SK-N-SH (cell line): Measurements from ENCODE around the gene TRPC4. TPM values are rescaled to one million over a fixed set of nuclear protein-coding genes. Genes with fewer than 3 reads are reported as not detected.

Experiments used
- CTCF ChIA-PET: fragments of 300-600, 350-600 bp; formaldehyde crosslinking; extraction: SDS; loops from one replicate; lab custom pipeline; 2021; lab: Yijun Ruan, JAX
- POLR2A ChIA-PET: fragments of 350-600 bp; sonication (Branson Sonifier 250); formaldehyde crosslinking; extraction: SDS; loops from one replicate; lab custom pipeline; 2020; ENCODE audit warnings: antibody characterized with exemption, inconsistent platforms; lab: Yijun Ruan, JAX
- DNase-seq: peaks from one replicate; pipeline ENCODE4 v3.0.0; 2012
- H2AFZ ChIP-seq: fragments of 200-600 bp; sonication (generic); 2 replicates; pipeline ENCODE4 v1.8.1; 2016; ENCODE audit warnings: antibody characterized with exemption, mild to moderate bottlenecking, low read depth
- H3F3A ChIP-seq: fragments of 200-600 bp; sonication (generic); replicated peaks from 2 replicates; pipeline ENCODE3; 2016; ENCODE audit warnings: antibody characterized with exemption, mild to moderate bottlenecking; ENCODE audit not compliant: insufficient read depth
- H3K27ac ChIP-seq, 2 experiments: fragments of 200-500 bp in 1 of 2; fragments of 200-600 bp in 1 of 2; sonication (Bioruptor generic) in 1 of 2; sonication (generic), shearing (Covaris generic) in 1 of 2; 2 replicates each; pipeline versions ENCODE4 v1.5.1 to v1.6.1; 2014 to 2016; ENCODE audit warnings: low read depth in 2 of 2, inconsistent platforms in 1 of 2, low read length in 1 of 2, mild to moderate bottlenecking in 1 of 2, mixed read lengths in 1 of 2
- H3K27me3 ChIP-seq: fragments of 200-600 bp; sonication (generic), shearing (Covaris generic); 2 replicates; pipeline ENCODE4 v1.6.1; 2016; ENCODE audit warnings: mixed run types; ENCODE audit not compliant: insufficient read depth
- H3K36me3 ChIP-seq, 2 experiments: fragments of 200-500 bp in 1 of 2; fragments of 200-600 bp in 1 of 2; sonication (Bioruptor generic) in 1 of 2; sonication (generic) in 1 of 2; replicated peaks in 1 of 2; 2 replicates each; pipeline versions ENCODE3 to v1.5.1; 2014 to 2016; ENCODE audit warnings: low read length in 1 of 2, mild to moderate bottlenecking in 1 of 2; ENCODE audit not compliant: insufficient read depth in 2 of 2, control insufficient read depth in 1 of 2
- H3K4me1 ChIP-seq, 2 experiments: fragments of 200-500 bp in 1 of 2; fragments of 200-600 bp in 1 of 2; sonication (Bioruptor generic) in 1 of 2; sonication (generic), shearing (Covaris generic) in 1 of 2; 2 replicates each; pipeline versions ENCODE4 v1.5.1 to v1.6.1; 2014 to 2016; ENCODE audit warnings: low read depth in 1 of 2, low read length in 1 of 2, mixed run types in 1 of 2; ENCODE audit not compliant: insufficient read depth in 2 of 2, control insufficient read depth in 1 of 2
- H3K4me2 ChIP-seq: fragments of 200-600 bp; sonication (generic), shearing (Covaris generic); 2 replicates; pipeline ENCODE4 v1.6.1; 2017; ENCODE audit warnings: mixed run types
- H3K4me3 ChIP-seq, 2 experiments: fragments of 200-500 bp in 1 of 2; fragments of 200-600 bp in 1 of 2; sonication (Bioruptor generic) in 1 of 2; sonication (generic), shearing (Covaris generic) in 1 of 2; 2 replicates each; pipeline versions ENCODE4 v1.5.1 to v1.8.1; 2014 to 2016; ENCODE audit warnings: low read depth in 2 of 2, inconsistent platforms in 1 of 2, low read length in 1 of 2, mild to moderate bottlenecking in 1 of 2, mixed read lengths in 1 of 2, moderate library complexity in 1 of 2
- H3K79me2 ChIP-seq: fragments of 200-600 bp; sonication (generic); 2 replicates; pipeline ENCODE4 v1.8.1; 2017; ENCODE audit warnings: mild to moderate bottlenecking; ENCODE audit not compliant: insufficient read depth
- H3K9ac ChIP-seq: fragments of 200-600 bp; sonication (generic); 2 replicates; pipeline ENCODE4 v1.6.1; 2017; ENCODE audit warnings: mixed run types
- H3K9me2 ChIP-seq: fragments of 200-600 bp; sonication (generic); 2 replicates; pipeline ENCODE4 v1.6.1; 2017; ENCODE audit warnings: mixed run types
- H3K9me3 ChIP-seq: fragments of 200-600 bp; sonication (generic); 2 replicates; pipeline ENCODE4 v1.6.1; 2017; ENCODE audit warnings: mixed run types, mild to moderate bottlenecking, moderate library complexity
- H4K20me1 ChIP-seq: fragments of 200-600 bp; sonication (generic); 2 replicates; pipeline ENCODE4 v1.6.1; 2017; ENCODE audit warnings: mild to moderate bottlenecking, mixed run types; ENCODE audit not compliant: insufficient read depth
- CHD2 ChIP-seq: fragments of 150-350 bp; IDR thresholded peaks from 2 replicates; pipeline ENCODE4 v1.6.1; 2018; ENCODE audit warnings: low read length; ENCODE audit not compliant: partially characterized antibody
- FOXJ3 ChIP-seq: sonication (generic); formaldehyde crosslinking; IDR thresholded peaks from 2 replicates; pipeline ENCODE4 v1.5.1; 2020; ENCODE audit warnings: mild to moderate bottlenecking, missing genetic modification reagents
- JUND ChIP-seq: IDR thresholded peaks from 2 replicates; pipeline ENCODE4 v1.4.0; 2012
- MXI1 ChIP-seq: IDR thresholded peaks from 2 replicates; pipeline ENCODE4 v1.6.1; 2012; ENCODE audit warnings: mild to moderate bottlenecking, low read depth, low read length, improper control_type of control experiment
- POLR2AphosphoS5 ChIP-seq: IDR thresholded peaks from 2 replicates; pipeline ENCODE4 v1.6.1; 2012; ENCODE audit warnings: low read depth, low read length
- RCOR1 ChIP-seq: fragments of 150-350 bp; IDR thresholded peaks from 2 replicates; pipeline ENCODE4 v1.6.1; 2017; ENCODE audit warnings: antibody characterized with exemption, low read length
- RFX5 ChIP-seq: IDR thresholded peaks from 2 replicates; pipeline ENCODE4 v1.6.1; 2012; ENCODE audit warnings: mild to moderate bottlenecking, improper control_type of control experiment, low read length
- RXRA ChIP-seq: IDR thresholded peaks from 2 replicates; pipeline ENCODE4 v1.4.0; 2012; ENCODE audit warnings: low read depth, mild to moderate bottlenecking, borderline replicate concordance
- TAF1 ChIP-seq: IDR thresholded peaks from 2 replicates; pipeline ENCODE4 v1.6.1; 2012; ENCODE audit warnings: low read depth, mild to moderate bottlenecking, low read length, moderate library complexity, borderline replicate concordance
- TCF12 ChIP-seq: IDR thresholded peaks from 2 replicates; pipeline ENCODE4 v1.4.0; 2012
- polyA plus RNA-seq, 3 experiments: library from polyadenylated mRNA; depleted of rRNA; stranded (reverse); fragments of >200 nt; gene quantifications; 2 replicates each; pipeline ENCODE4 v1.2.3, GENCODE V29; 2012
- TF ChIP-seq, protein P1 (sequence below): IDR thresholded peaks from 2 replicates; pipeline ENCODE4; 2012
- TF ChIP-seq, protein P2 (sequence below): fragments of 150-350 bp; IDR thresholded peaks from 2 replicates; pipeline ENCODE4 v1.6.1; 2017; ENCODE audit warnings: antibody characterized with exemption, low read length, low read depth, borderline replicate concordance
- TF ChIP-seq, protein P3 (sequence below): IDR thresholded peaks from 2 replicates; pipeline ENCODE4 v1.4.0; 2012; ENCODE audit warnings: low read depth, borderline replicate concordance

Gene TRPC4
- polyA plus RNA-seq, 1 of the 3 experiments (the other 2 are of a cell fraction) = not detected

DNA sequence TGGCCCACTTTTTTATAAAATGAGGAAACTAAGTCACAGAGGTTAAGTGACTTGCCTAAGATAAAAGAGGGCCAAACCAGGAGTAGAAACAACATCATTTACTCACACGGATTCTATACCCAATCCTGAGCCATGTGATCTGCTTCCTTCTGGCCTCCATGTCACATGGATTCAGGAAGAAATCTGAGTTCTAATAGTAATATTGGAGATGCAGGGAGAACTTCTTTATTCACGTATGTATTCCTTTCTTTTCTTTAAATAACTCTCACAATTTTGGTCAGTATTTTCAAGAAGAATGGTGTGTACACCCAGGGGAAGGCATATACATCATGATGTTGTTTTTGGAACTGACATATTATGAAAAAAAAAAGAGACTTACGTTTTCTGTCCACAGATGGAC, 272.8 kb downstream of the TRPC4 start (continued):
- no peak for TF ChIP-seq RXRA
- TF ChIP-seq, protein P1, sequence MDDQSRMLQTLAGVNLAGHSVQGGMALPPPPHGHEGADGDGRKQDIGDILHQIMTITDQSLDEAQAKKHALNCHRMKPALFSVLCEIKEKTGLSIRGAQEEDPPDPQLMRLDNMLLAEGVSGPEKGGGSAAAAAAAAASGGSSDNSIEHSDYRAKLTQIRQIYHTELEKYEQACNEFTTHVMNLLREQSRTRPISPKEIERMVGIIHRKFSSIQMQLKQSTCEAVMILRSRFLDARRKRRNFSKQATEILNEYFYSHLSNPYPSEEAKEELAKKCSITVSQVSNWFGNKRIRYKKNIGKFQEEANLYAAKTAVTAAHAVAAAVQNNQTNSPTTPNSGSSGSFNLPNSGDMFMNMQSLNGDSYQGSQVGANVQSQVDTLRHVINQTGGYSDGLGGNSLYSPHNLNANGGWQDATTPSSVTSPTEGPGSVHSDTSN = no peak
- no peak for TF ChIP-seq TCF12
- no peak for TF ChIP-seq RCOR1
- TF ChIP-seq POLR2AphosphoS5 = no peak
- TF ChIP-seq RFX5 = no peak
- TF ChIP-seq, protein P2, sequence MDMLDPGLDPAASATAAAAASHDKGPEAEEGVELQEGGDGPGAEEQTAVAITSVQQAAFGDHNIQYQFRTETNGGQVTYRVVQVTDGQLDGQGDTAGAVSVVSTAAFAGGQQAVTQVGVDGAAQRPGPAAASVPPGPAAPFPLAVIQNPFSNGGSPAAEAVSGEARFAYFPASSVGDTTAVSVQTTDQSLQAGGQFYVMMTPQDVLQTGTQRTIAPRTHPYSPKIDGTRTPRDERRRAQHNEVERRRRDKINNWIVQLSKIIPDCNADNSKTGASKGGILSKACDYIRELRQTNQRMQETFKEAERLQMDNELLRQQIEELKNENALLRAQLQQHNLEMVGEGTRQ = no peak
- TF ChIP-seq, protein P3, sequence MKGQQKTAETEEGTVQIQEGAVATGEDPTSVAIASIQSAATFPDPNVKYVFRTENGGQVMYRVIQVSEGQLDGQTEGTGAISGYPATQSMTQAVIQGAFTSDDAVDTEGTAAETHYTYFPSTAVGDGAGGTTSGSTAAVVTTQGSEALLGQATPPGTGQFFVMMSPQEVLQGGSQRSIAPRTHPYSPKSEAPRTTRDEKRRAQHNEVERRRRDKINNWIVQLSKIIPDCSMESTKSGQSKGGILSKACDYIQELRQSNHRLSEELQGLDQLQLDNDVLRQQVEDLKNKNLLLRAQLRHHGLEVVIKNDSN = no peak
- TF ChIP-seq FOXJ3 = no peak
- TF ChIP-seq TAF1 = no peak
- TF ChIP-seq MXI1 = no peak

DNA sequence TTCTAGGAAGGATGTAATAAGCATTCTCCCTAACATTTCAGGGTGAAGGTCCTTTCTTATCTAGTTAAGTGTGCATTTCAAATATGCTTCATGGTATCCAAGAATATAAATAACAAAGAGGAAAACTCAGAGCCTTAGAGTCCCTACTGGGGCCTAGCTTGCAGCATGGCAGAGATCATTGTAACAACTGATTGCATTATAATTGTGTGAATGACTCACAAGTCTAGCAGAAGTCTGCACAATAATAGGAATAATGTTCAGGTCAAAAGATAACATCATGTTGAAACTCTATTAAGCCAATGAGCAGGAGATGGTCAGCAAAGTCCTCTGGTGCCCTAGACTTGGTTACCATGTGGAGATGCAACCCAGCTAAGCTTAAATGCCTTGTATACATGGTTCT, 274.4 kb downstream of the TRPC4 start:
- peak overlapping the region; percentile 56; the same call in 1 of the 2 replicates for H3K4me2 ChIP-seq
- TF ChIP-seq, protein P1 = no peak
- TF ChIP-seq CHD2 (no peak), JUND (no peak)
- H3F3A ChIP-seq = peaks cover 50% of the 10 kb centered on the region
- no peaks in the 10 kb centered on the region for H3K9me3 ChIP-seq
- peaks cover 10 to 56% of the 10 kb centered on the region in 2 experiments for H3K36me3 ChIP-seq
- peak overlapping the region; percentile 22 to 63; a peak in 3 of 4 replicates for H3K4me3 ChIP-seq
- no peak overlapping the region for H2AFZ ChIP-seq
- H3K9ac ChIP-seq = peak overlapping the region; percentile 76; the same call in 1 of the 2 replicates
- CTCF ChIA-PET = no interaction called here
- H3K27me3 ChIP-seq = no peaks in the 10 kb centered on the region
- no peak for DNase-seq
- H3K9me2 ChIP-seq = no peaks in the 10 kb centered on the region
- no peaks in the 10 kb centered on the region; a peak in 1 of 4 replicates for H3K4me1 ChIP-seq
- no peaks in the 10 kb centered on the region; the same call in 1 of the 2 replicates for H4K20me1 ChIP-seq
- peak overlapping the region; percentile 50 to 64; a peak in 3 of 4 replicates for H3K27ac ChIP-seq
- peaks cover 90% of the 10 kb centered on the region for H3K79me2 ChIP-seq
- POLR2A ChIA-PET = no interaction called here
